ENCODE results near the gene CDH13. TPM values are rescaled to one million over a fixed set of nuclear protein-coding genes. Genes with fewer than 3 reads are reported as not detected.

CDH13 gene
- total RNA-seq, 1 donor from 2014 or later: 2.3 TPM

- DNase-seq (ENCODE audit: low spot score): no peak
- H3K9me3 Mint-ChIP-seq (ENCODE audit: unreplicated experiment): no peaks in the 10 kb centered on the region
- no peaks in the 10 kb centered on the region for H3K4me1 Mint-ChIP-seq (ENCODE audit: unreplicated experiment)
- no peak for TF ChIP-seq CTCF (IDR thresholded peaks at IDR 0.05; ENCODE audit: unreplicated experiment)
- H3K36me3 Mint-ChIP-seq (ENCODE audit: low read depth, unreplicated experiment): no peaks in the 10 kb centered on the region
- no peak overlapping the region for H3K4me3 Mint-ChIP-seq (ENCODE audit: unreplicated experiment)
- H3K27ac Mint-ChIP-seq (ENCODE audit: unreplicated experiment): no peak overlapping the region
- no peaks in the 10 kb centered on the region for H3K27me3 Mint-ChIP-seq (ENCODE audit: unreplicated experiment)
These were observed 691.6 kb downstream of the CDH13 start for GRCh38 chr16:83318390-83318789.

DNA sequence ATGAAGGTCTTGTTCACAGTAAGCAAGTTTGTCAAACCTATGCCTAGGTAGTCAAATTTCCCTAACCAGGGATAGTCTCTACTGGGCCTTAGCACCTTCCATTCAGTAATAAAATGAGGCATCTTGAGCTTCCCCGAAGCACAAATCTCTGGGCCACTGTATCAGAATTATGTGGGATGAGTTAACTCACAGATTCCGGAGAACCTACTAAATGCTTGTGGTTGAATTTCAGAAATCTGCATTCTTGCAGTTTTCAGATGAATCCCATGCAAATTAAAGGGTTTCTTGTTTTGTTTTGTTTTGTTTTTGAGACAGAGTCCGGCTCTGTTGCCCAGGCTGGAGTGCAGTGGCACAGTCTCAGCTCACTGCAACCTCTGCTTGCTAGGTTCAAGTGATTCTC lies 702.2 kb downstream of the CDH13 start:
- H3K27me3 Mint-ChIP-seq (ENCODE audit: unreplicated experiment): no peaks in the 10 kb centered on the region
- no peak for TF ChIP-seq CTCF (IDR thresholded peaks at IDR 0.05; ENCODE audit: unreplicated experiment)
- H3K4me1 Mint-ChIP-seq (ENCODE audit: unreplicated experiment): no peaks in the 10 kb centered on the region
- no peak for DNase-seq (ENCODE audit: low spot score)
- no peak overlapping the region for H3K4me3 Mint-ChIP-seq (ENCODE audit: unreplicated experiment)
- H3K36me3 Mint-ChIP-seq (ENCODE audit: low read depth, unreplicated experiment): no peaks in the 10 kb centered on the region
- no peaks in the 10 kb centered on the region for H3K9me3 Mint-ChIP-seq (ENCODE audit: unreplicated experiment)
- no peak overlapping the region for H3K27ac Mint-ChIP-seq (ENCODE audit: unreplicated experiment)

DNA sequence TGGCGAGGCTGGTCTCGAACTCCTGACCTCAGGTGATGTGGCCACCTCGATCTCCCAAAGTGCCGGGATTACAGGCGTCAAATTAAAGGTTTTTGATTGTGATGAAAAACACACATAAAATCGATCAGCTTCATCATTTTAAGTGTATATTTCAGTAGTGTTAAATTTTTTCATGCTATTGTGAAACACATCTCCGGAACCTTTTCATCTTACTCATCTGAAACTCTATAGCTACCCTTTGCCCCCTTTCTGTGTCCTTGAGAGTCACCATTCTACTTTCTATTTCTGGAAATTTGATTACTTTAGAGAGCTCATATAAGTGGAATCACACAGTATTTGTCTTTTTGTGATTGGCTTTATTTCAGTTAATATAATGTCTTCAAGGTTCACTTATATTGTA lies 702.7 kb downstream of the CDH13 start:
- H3K36me3 Mint-ChIP-seq (ENCODE audit: low read depth, unreplicated experiment): no peaks in the 10 kb centered on the region
- H3K27me3 Mint-ChIP-seq (ENCODE audit: unreplicated experiment): no peaks in the 10 kb centered on the region
- no peak overlapping the region for H3K27ac Mint-ChIP-seq (ENCODE audit: unreplicated experiment)
- TF ChIP-seq CTCF (IDR thresholded peaks at IDR 0.05; ENCODE audit: unreplicated experiment): no peak
- no peaks in the 10 kb centered on the region for H3K4me1 Mint-ChIP-seq (ENCODE audit: unreplicated experiment)
- no peaks in the 10 kb centered on the region for H3K9me3 Mint-ChIP-seq (ENCODE audit: unreplicated experiment)
- no peak overlapping the region for H3K4me3 Mint-ChIP-seq (ENCODE audit: unreplicated experiment)
- DNase-seq (ENCODE audit: low spot score): no peak

DNA sequence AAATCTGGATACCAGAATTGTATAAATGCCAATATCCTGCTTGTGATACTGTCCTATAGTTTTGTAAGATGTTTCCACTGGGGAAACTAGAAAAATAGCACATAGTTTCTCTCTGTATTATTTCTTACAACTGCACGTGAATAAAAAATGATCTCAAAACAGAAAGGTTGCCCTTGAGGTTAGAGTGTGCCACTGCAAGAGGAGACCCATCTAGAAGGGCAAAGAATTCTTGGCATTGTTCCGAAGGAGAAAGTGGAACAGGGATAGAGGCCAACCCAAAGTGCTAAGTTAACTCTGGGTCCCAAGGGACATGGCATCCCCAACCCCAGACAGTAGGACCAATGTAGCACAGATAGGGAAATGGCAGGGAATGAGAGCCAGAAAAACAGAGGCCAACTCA lies 703.5 kb downstream of the CDH13 start:
- peak; percentile 38 for TF ChIP-seq CTCF (IDR thresholded peaks at IDR 0.05; ENCODE audit: unreplicated experiment)
- H3K4me1 Mint-ChIP-seq (ENCODE audit: unreplicated experiment): no peaks in the 10 kb centered on the region
- no peaks in the 10 kb centered on the region for H3K36me3 Mint-ChIP-seq (ENCODE audit: low read depth, unreplicated experiment)
- no peak for DNase-seq (ENCODE audit: low spot score)
- H3K27me3 Mint-ChIP-seq (ENCODE audit: unreplicated experiment): no peaks in the 10 kb centered on the region
- H3K9me3 Mint-ChIP-seq (ENCODE audit: unreplicated experiment): no peaks in the 10 kb centered on the region
- H3K27ac Mint-ChIP-seq (ENCODE audit: unreplicated experiment): no peak overlapping the region
- H3K4me3 Mint-ChIP-seq (ENCODE audit: unreplicated experiment): no peak overlapping the region

GRCh38 chr16:83335076-83335475 lies 708.3 kb downstream of the CDH13 start:
- Mint-ChIP-seq H3K4me1 (ENCODE audit: unreplicated experiment) (peaks cover 16% of the 10 kb centered on the region), H3K27me3 (ENCODE audit: unreplicated experiment) (no peaks in the 10 kb centered on the region), H3K9me3 (ENCODE audit: unreplicated experiment) (no peaks in the 10 kb centered on the region), H3K36me3 (ENCODE audit: low read depth, unreplicated experiment) (no peaks in the 10 kb centered on the region), H3K4me3 (ENCODE audit: unreplicated experiment) (no peak overlapping the region), H3K27ac (ENCODE audit: unreplicated experiment) (no peak overlapping the region)
- DNase-seq (ENCODE audit: low spot score): no peak
- TF ChIP-seq CTCF (IDR thresholded peaks at IDR 0.05; ENCODE audit: unreplicated experiment): no peak

Data from endothelial cell (in vitro differentiated cells).